HG03342 (cell line): ENCODE data around the gene PRR19.
"Not testable (repeated sequence)": the region's sequence is repeated elsewhere in the genome, so short reads cannot be mapped to it uniquely, and the experiment has no call there.

Experiments used
- ATAC-seq: cut with Tn5 transposase; IDR thresholded peaks from one replicate; pipeline ENCODE4 v1.9.1; 2021; ENCODE audit warnings: mild to moderate bottlenecking, moderate library complexity; ENCODE audit not compliant: unreplicated experiment

Gene PRR19

GRCh38 chr19:42301646-42302203 lies at the start of gene PRR19:
Gene PRR19 (plus strand): TSS chr19:42302132. CDS start chr19:42309585, 7,453 bp downstream.
- ATAC-seq: no peak

GRCh38 chr19:42252365-42253244 lies 49.3 kb upstream of the PRR19 start:
- no peak for ATAC-seq

GRCh38 chr19:42253245-42254088 lies 48.5 kb upstream of the PRR19 start:
- ATAC-seq: peak; percentile 22

DNA sequence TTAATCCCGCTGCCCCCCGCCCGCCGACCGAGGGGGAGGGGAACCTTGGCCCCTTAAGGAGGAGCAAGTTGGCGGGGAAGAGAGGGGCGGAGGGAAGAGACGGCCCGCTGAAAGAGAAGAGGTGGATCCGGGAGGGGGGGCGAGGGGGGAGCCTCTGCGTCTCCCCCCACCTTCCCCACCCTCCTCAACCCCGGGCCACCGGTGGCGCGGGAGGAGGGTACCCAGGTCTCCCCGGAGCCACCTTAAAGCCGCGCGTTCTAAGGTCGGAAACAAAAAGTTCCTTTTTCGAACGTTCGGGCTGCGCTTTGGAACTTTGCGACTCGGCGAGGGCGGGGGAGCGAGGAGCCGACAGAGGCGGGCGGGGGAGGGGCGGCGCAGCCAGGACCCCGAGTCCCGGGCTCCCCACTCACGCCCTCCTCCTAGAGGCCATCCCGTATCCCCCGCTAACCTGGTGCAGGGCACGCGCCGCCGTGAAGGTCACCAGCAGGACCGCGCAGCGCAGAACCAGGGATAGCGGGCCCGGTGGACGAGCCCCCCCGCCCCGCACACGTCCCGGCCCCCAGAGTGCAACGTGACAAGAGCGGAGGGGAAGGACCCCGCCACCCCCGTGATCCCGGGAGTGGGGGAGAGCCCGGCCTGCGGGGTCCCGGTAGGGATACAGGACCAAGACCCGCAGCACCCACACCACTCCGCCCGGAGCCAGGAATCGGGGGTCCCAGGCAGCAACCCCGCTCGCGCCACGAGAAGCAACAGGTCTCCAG lies 47.7 kb upstream of the PRR19 start:
- peak; percentile 26 for ATAC-seq

GRCh38 chr19:42254850-42255765 lies 46.8 kb upstream of the PRR19 start, which contains the start of gene ERF:
Gene ERF (minus strand): TSS chr19:42255128. CDS start chr19:42254999, 129 bp downstream.
- peak; percentile 55 for ATAC-seq

- no peak for ATAC-seq
Measured at GRCh38 chr19:42255766-42256745, 45.9 kb upstream of the PRR19 start.

- not testable (repeated sequence) for ATAC-seq
Measured at GRCh38 chr19:42257842-42258241, 44.1 kb upstream of the PRR19 start.

GRCh38 chr19:42261763-42262162 lies 40.2 kb upstream of the PRR19 start:
- no peak for ATAC-seq

DNA sequence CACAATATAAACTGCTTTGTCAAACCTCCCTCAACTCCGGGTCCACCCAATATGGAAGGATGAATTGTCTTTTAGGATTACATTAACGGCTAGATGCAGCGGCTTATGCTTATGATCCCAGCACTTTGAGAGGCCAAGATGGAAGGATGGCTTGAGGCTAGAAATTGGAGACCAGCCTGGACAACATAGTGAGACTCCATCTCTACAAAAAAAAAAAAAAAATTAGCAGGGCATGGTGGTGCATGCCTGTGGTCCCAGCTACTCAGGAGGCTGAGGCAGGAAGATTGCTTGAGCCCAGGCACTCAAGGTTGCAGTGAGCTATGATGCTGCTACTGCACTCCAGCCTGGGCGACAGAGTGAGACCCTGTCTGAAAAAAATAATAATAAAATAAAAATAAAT lies 35.8 kb upstream of the PRR19 start:
- ATAC-seq: not testable (repeated sequence)

GRCh38 chr19:42266928-42267603 lies 34.9 kb upstream of the PRR19 start:
- not testable (repeated sequence) for ATAC-seq

- no peak for ATAC-seq
Measured at GRCh38 chr19:42267644-42268141, 34.2 kb upstream of the PRR19 start.

- ATAC-seq: peak; percentile 52
Measured at GRCh38 chr19:42268142-42268703, 33.7 kb upstream of the PRR19 start.

DNA sequence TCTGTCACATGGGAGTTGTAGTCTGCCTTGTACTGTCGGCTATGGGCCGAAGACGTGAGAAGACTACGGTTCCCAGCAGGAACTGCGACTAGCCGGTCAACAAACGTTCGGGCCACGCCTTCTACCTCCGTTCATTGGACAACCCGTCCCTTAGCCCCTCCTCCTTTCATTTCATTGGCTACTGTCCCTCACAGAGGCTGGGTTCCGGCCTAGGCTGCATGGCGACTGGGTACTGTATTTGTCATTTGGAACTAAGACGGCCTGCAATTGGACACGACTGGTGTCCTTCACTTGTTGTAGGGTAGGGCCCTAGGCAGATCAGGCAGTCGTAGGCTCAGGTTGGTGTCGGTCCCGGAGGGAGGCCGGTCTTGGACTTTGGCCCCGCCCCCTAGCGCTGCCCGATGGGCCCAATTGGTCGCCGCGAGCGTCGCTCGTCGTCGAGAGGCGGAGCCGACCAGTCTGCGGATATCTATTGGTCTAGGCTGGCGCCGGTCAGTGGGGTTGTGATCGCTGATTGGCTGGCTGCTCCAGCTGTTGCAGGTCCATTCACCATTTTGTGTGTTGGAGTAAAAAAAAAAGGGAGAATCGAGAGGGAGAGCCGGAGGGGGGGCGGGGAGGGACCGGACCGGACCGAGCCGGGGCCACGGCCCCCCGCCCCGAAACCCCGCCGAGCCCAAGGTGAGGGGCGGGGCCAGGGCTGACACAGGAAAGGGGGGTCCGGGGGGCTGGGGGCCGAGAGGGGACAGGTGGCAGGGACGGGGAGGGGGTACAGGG lies 33.0 kb upstream of the PRR19 start, which contains the start of gene CIC:
Gene CIC, plus strand, starts transcription at position 549 of the 774 bp plus-strand sequence. CDS start 2,532 bp downstream, outside the sequence.
- ATAC-seq: peak; percentile 78

DNA sequence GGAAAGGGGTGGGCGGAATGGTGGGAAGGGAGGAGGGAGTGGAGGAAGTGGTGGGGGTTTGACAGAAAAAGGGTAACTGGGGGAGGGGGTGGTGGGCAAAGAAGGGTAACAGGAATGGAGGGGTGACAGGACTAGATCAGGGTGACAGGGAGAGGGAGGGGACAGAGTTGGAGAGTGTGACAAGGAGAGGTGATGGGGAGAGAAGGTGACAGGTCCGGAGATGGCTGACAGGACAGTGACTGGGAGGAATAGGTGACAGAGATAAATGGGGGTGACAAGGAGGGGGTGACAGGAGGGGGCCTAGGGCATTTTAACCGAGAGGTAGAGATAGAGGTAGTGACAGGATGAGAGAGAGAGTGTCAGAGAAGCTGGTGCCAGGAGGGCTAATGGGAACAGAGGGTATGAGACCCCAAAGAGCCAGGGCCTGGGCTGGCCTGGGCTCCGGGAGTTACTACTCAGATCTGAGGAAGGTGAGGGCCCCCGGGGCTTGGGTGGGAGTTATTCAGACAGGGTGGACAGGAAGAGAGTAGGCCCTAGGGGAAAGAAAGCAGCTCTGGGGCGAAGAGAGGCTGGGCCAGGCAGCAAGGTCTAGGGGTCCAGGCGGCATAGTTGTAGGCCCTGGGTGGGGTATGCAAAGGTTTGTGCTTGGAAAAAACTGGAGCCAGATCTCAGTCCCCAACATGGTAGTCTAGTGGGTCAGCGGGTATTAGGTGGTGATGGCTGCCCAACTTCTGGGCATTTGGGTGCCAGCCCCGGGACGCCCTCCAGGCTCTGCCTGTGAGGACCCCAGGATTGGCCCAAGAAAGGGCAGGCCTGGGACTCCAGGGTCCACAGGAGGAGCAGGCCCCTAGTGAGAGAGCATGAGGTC lies 32.2 kb upstream of the PRR19 start:
- no peak for ATAC-seq

DNA sequence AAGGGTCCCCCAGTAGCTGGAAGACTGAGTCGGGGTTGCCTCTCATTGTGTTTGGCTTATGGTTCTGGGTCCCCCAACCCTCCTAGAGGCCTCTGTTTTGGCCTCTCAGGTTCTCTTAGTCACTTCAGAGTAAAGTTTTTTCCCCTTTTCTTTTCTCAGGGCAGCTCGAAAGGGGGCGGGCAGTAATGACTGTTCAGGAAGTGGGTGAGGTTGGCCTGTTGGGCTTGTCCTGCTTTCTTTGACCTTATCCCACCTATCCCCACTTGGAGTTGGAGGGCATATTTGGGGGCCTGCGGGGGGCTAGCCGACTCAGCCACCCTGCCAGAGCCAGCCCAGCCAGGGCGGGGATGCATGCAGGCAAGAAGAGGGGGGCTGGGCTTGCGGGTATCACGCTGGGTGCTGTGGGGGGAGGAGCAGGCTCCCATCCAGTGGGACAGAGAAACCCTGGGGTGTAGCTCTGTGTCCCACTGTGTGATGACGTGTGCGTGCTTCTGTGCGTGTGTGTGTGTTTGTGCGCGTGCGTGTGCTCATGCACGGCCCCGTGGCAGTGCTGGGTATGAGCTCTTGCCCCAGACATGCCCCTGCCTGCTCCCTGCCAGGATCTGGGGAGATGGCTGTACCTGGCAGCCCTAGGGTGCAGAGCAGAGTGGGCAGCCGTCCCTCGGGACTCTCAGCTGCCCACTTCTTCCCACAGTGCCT lies 31.4 kb upstream of the PRR19 start:
- ATAC-seq: no peak
